GM21786 (cell line): ENCODE data around the gene GPR45.

ENCODE experiments used
- ATAC-seq: cut with Tn5 transposase; IDR thresholded peaks from one replicate; pipeline ENCODE4 v1.9.1; 2021; ENCODE audit not compliant: unreplicated experiment

GPR45 gene

DNA sequence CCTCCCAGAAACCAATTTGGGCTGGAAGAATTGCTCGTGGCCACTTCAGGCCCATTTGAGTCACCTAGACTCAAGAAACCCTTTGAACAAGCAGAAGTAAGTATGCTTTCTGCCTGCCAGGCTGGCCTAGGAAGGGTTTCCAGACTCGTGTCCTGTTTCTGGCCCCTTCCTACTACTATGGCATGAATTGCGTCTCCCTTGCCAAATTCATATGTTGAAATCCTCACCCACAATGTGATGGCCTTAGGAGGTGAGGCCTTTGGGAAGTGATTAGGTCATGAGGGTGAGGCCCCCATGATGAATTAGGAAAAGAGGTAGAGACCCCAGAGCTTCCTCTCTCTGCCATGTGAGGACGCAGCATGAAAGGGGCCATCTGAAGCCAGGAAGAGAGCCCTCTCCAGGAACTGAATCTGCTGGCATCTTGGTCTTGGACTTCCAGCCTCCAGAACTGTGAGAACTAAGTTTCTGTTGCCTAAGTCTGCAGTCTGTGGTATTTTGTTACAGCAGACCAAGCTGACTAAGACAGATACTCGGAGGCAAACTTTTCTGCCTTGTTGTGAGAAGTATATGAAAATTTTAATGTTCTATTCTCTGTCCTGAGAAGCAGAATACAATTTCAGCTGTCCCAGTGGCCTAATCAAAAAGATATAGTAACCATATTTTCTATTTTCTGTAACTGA lies 13.1 kb downstream of the GPR45 start:
- no peak for ATAC-seq

DNA sequence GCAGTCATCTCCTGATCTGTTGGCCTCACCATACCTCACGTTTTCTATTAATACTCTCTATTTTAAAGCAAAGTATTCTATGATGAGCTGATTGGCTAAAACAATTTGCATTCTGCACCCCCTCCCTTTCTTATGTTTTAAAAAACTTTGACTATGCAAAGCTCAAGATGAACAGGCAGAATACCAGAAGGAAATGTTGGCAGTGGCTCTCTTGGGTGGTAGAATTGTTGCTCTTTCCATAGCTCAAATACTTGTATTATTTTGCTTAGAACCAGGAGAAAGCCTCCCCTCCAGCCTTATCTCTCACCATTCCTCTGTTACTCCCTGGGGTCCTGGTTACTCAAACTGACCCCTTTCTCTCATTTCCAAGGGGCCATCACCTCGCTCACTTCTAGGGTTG lies 14.4 kb downstream of the GPR45 start:
- ATAC-seq, result no peak

DNA sequence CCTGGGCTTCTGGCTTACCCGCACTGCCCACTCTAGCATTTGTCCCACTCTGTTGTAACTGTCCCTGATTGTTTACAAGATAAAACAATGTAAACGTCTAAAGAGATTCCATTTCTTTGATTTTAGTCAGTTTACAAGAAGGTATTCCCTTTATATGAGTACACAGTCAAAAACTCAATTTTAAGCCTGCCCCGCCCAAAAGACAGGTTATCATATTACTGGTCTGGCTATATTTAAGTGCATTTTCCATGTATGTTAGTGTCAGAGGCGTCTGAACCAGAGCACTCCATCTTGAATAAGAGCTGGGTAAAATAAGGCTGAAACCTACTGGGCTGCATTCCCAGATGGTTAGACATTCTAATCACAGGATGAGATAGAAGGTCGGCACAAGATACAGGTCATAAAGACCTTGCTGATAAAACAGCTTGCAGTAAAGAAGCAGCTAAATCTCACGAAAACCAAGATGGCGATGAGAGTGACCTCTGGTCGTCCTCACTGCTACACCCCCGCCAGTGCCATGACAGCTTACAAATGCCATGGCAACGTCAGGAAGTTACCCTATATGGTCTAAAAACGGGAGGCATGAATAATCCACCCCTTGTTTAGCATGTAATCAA lies 15.0 kb downstream of the GPR45 start:
- ATAC-seq, result no peak

DNA sequence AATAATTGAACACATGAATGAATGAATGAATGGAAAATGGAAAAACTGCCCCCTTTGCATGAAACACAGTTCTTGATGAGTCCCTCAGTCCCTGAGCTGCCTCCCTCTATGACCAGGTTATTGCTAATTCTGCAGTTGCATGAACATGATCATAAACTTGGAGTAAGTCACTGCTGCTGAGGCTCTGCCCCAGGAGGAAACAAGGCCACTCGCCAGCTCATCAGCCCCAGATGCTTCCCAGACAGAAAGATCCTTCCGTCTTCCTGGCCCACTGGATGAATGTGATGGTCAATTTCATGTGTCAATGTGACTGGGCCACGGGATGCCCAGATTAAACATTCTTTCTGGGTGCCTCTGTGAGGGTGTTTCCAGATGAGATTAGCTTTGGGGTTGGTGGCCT lies 16.4 kb downstream of the GPR45 start:
- no peak for ATAC-seq

DNA sequence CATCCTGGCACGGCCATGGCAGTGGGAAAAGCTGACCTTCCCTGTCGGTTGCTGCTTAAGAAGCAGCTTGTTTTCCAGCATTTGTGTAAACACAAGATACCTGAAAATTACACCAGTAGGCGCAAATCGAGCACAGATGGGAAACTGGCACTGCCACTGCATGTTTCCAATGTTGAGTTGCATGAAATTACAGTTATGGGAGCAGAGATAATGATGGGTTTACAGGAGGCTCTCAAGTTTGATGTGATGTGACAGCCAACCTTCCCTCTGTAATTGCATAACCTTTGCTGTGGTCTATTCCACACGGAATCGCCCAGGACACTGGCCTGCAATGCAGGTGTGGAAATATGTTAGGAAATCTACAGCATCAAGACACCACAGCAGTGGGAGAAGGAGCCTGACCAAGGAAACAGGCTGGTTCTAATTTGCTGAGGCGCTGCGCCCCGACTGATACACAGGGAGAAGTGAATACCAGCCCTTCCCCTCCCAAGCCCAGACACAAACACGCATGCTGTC lies 17.4 kb downstream of the GPR45 start:
- ATAC-seq, result no peak

DNA sequence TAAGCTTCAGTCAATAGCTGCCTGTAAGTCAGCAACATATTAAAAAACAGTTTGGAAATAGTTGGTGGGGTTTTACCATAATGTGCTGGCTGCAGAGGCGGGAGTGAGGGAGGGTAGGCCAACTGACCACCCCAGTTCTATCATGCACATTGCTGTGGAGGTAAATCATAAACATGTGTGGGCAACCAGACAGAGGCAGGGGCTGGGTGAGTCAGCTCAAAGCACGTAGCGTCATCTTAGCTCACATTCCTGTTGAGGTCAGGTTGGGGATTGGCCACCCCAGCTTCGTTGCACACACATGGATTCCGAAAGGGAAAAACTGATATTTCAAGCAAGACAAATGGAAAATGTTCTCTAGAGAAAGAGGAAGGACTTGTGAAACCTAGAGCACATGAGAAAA lies 19.5 kb downstream of the GPR45 start:
- ATAC-seq, result no peak

DNA sequence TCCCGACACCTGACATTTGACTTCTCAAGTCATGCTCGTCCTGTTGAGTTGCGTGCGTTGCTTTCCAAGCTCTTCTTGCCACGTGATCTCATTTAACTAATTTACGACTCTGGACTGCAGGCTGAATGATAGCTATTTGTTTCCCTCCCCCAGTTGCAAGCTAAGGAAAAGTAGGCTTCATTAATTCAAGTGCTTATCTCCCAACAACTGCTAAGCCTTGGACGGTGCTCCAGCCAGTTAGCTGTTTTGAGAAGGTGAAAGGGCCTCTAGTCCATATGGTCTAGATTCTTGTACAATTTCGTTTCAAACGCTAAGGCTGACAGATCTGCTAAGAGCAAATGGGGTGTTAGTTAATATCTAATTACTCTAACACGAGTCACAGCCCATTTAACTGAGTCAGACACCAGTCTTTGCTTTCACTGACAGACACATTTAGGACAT lies 21.1 kb downstream of the GPR45 start:
- ATAC-seq, result no peak

DNA sequence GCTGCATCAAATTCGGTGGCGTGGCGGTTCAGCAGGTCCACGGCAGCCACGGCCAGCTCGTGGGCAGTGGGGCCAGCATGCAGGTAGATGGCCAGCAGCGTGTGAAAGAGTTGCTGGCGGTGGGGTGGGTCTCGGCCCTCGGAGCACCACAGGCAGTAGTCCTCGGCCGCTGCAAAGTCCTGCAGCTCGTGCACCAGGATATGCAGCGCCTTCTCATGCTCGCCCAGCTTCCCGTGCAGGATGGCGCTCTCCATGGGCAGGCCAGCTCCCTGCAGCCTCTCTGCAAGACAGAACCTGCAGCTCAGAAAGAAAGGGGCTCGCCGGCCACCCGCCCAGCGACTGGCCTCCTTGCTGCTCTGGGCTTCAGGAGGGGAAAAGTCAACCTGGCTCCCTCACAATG lies 27.9 kb downstream of the GPR45 start:
- no peak for ATAC-seq

DNA sequence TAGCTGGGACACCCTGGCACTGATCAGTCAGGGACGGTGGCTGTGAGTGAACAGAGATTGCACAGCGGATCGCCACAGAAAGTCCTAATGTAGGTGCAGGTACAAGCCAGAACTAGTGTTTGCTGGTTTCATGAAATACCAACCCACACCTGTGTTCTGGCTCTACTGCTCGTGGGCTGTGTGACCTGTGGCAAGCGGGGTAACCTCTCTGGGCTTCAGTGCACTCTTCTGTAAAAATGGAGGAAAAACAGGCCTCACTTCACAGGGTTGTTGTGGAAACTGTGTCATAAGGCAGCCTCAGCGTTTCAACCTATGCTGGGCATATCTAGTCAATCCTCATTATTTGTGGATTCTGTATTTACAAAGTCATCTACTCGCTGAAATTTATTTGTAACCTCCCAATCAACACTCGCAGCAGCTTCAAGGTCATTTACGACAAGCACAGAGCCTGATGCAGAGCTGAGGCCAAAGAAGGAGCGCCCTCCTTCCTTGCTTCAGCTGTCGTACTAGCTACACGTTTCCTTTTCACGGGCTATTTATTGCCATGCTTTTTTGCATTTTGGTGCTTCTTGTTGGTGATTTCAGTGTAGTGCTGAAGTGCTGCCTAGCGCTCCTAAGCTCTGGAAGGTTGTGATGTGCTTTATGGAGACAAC lies 30.0 kb downstream of the GPR45 start:
- no peak for ATAC-seq

DNA sequence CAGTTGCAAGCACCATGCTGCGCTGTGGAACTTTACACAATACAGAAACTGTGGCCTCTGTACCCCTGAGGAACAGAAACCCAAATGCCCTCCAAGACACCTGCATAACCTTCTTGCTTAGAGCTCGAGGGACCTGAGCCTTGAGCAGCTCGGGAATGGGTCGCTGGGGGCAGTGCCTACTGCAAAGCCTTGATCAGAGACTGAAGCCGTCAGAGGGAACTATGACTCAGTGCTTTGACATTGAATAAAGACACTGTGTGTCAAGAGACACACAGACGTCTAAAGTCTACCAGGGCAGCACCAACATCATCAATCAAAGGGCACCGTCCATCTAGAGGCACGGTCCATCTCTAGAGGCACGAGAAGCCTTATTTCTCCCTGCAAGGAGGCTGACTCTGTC lies 30.6 kb downstream of the GPR45 start:
- ATAC-seq, result no peak

DNA sequence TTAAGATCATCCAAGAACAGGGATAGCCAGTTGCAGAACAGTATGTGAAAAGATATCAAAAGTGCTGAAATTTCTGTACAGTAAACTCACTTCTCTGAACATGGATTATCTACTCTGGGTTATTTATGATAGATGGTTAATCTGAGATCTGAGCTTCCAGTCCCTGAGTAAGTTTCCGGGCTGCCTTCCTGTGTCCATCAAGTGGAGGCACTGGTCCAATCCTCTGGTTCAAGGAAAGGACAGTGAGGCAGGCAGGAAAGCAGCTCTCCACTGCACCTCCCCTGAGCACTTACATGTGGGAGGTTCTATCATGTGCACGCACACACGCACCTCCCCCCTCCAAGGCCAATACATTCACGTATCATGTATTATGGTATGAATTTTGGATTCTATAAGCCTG lies 32.5 kb downstream of the GPR45 start:
- no peak for ATAC-seq

DNA sequence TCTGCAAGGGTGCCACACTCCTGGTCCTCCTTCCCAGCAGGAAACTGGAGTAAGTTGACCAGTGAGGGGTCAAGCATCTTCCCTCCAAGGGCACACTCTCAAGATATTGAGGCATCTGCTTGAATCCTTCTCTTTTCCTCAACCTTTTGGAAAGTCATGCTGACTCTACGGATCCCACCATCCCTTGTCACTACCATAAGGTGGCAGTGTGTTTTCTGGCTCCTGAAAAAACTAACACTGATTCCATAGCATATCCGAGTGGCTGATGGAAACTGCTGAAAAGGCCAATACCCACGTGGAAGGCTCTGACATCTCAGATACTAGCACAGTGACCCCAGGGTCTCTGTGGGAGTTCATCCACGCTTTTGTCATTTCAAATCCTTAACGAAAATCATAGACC lies 37.1 kb downstream of the GPR45 start:
- ATAC-seq, result no peak

DNA sequence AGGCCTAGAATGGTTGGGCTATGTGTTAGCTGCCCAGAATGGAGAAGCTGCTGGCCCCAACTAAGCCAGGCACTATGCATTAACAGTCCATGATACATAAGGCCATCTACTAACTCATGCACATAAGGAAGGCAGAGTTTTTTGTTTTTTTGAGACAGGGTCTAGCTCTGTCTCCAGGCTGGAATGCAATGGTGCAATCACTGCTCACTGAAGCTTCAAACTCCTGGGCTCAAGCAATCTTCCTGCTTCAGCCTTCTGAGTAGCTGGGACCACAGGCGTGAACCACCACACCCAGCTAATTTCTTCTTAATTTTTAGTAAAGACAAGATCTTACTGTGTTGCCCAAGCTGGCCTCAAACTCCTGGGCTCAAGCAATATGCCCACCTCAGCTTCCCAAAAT lies 37.6 kb downstream of the GPR45 start:
- ATAC-seq, result no peak

DNA sequence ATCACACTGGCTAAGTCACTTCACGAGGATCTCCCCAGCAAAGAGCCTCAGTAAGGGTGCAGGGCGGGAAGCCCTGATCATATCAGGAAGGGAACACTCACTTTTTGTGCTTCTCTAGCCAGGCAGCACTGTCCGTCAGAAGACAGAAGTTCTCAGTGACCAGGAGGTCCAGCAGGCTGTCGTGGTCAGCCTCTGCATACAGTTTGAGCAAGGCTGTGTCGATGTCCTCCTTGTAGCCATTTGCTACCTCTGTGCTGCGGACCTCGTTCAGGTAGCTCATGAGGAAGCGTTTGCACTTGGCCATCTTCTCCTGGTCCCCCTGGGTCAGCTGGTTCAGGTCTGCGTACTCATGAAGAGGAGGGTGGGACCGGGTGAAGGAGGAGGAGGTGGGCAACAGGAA lies 38.7 kb downstream of the GPR45 start:
- ATAC-seq, result no peak

DNA sequence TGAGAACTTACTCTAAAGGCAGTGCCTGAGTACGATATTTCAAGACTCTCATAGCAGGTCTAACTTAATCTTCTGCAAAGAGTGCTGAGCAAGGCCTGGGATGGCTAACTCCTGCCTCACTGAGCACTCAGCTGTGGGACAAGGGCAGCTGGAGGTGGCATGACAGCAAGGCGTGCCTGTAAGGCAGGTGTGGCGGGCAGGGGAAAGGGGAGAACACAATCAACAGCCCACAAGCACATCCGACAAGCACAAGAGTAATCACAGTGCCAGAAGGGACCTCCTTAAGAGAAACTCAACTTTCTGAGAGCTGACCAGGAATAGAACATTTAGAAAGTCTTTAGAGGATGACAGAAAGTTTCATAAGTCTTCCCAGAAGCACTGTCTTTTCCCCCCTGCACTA lies 42.0 kb downstream of the GPR45 start:
- ATAC-seq, result no peak

DNA sequence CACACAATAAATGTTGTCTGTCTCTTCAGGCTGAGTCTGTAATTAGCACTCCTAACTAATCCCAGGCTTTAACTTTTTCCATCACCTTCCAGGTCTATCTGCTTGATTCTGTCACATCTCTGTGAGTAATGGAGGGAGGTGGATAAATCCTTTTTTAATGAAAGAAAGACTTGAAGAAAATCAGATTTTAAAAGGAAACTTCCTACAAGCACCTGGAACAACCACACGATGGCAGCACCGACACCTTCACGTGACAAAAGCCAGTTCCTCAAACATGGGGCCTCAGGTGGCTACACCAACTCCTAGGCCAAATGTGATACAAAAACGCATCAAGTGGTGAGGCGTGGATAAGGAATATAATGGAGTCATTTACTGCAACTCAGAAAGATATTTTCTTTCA lies 46.1 kb downstream of the GPR45 start:
- no peak for ATAC-seq

DNA sequence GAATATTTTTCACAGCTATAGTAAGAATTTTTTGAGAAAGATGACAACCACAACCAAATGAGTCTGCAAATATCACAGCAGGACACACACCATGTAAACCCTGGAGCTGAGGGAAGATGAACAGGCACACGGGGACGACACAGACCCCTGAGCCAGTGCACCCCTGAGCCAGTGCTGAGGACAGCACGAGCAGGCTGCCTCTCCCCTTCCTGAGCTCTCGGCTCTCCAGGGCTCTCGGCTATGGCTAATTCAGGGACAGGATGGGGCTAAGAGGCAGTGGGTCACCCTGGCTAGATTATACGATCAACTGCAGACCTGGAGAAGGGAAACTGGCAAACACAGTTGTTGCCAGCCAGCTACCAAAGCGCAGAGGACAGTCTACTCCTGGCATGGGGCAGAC lies 46.6 kb downstream of the GPR45 start:
- ATAC-seq, result no peak

DNA sequence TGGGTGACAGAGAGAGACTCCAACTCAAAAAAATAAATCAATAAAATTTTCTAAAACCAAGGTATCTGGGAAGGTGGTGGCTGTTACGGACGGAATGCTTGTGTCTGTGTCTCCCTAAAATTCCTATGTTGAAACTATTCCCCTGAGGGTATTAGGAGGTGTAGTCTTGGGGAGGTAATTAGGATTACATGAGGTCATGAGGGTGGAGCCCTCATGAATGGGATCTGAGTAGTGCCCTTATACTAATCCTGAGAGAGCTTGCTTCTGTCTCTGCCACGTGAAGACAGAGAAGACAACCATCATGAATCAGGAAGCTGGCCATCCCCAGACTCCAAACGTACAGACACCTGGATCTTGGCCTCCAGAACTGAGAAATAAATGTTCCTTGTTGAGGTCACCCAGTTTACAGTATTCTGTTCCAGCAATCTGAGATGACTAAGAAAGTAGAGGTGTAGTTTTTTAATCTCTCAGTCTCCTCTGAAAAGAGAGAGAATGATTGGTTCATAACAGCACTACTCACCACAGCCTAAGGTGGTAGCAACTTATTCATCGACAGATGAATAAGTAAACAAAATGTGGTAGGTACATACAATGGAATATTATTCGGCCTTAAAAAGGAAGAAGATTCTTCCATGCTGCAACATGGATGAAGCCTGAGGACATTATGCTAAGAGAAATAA lies 49.6 kb downstream of the GPR45 start:
- no peak for ATAC-seq

DNA sequence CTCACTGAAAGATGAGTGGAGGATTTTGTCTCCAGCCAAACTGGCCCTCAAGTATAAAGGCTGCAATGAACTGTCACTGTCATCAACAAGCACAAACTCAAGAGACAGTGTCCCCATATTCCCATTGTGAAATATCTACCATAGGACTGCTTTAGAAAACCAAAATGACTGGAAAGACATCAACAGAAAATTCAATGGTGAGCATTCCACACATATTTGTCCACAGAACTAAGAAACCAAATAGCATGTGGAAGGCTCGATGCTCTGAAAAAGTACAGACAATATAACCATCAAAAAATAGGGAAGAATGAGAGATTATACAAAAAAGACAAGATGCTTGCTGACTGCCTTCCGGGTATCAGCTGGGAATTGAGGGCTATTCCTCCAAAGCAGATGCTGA lies 50.4 kb downstream of the GPR45 start:
- no peak for ATAC-seq
